22Rv1 (cell line): ENCODE data around the gene ADH5.

Source experiments
- CTCF ChIP-seq: fragments of 450-650 bp; IDR thresholded peaks from 2 replicates; pipeline ENCODE4 v1.5.1; 2017; ENCODE audit warnings: mild to moderate bottlenecking
- ZFX ChIP-seq: fragments of 450-650 bp; IDR thresholded peaks from 2 replicates; pipeline ENCODE4 v1.6.1; 2017; ENCODE audit warnings: antibody characterized with exemption, borderline replicate concordance

GRCh38 chr4:99134586-99134985 lies 46.0 kb upstream of the ADH5 start:
- no peak for TF ChIP-seq CTCF
- no peak for TF ChIP-seq ZFX
